Fibroblast of mammary gland (primary cell): ENCODE measurements around the gene DBN1.

Experiments used
- DNase-seq: peaks from one replicate; pipeline ENCODE4 v3.0.0-alpha.2; 2010; ENCODE audit warnings: low read depth
- H3K4me3 ChIP-seq: 2 replicates; pipeline ENCODE4 v1.5.1; 2011; ENCODE audit warnings: low read depth, mild to moderate bottlenecking, low read length, moderate library complexity; ENCODE audit not compliant: control insufficient read depth
- TF ChIP-seq, protein P1 (sequence below): conservative IDR thresholded peaks from 2 replicates; pipeline ENCODE4 v1.5.1; 2011; ENCODE audit warnings: low read depth, low read length, inconsistent platforms; ENCODE audit not compliant: control insufficient read depth, insufficient read depth

The DBN1 gene

DNA sequence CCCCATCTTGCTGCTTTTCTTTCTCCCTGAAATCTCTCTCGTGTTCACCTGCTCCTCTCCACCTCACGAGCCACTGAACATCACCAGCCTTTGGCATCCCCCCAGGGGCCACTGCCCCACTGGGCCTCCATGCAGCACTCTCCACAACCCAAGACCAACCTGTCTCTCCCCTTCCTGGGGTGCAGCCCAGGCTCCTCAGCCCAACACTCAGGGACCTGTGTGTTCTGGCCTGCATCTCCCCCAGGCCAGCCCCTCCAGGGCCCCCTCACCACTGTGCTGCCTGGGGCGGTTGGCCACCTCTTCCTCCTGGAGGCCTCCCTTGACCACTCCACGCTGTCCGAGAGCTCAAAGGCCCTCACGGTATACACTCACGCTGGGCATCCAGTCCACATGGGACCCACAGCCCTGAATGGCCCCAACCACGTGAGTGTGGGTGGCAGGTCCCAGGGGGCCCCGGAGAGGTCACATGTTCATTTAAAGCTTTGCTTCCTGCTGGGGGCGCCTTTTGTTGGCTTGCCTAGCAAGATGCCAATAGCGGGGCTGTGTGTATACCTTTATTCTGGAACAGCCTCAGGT is 36.6 kb upstream of the DBN1 start:
- no peak for DNase-seq
- no peak overlapping the region for H3K4me3 ChIP-seq
- TF ChIP-seq, protein P1, sequence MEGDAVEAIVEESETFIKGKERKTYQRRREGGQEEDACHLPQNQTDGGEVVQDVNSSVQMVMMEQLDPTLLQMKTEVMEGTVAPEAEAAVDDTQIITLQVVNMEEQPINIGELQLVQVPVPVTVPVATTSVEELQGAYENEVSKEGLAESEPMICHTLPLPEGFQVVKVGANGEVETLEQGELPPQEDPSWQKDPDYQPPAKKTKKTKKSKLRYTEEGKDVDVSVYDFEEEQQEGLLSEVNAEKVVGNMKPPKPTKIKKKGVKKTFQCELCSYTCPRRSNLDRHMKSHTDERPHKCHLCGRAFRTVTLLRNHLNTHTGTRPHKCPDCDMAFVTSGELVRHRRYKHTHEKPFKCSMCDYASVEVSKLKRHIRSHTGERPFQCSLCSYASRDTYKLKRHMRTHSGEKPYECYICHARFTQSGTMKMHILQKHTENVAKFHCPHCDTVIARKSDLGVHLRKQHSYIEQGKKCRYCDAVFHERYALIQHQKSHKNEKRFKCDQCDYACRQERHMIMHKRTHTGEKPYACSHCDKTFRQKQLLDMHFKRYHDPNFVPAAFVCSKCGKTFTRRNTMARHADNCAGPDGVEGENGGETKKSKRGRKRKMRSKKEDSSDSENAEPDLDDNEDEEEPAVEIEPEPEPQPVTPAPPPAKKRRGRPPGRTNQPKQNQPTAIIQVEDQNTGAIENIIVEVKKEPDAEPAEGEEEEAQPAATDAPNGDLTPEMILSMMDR: no peak

DNA sequence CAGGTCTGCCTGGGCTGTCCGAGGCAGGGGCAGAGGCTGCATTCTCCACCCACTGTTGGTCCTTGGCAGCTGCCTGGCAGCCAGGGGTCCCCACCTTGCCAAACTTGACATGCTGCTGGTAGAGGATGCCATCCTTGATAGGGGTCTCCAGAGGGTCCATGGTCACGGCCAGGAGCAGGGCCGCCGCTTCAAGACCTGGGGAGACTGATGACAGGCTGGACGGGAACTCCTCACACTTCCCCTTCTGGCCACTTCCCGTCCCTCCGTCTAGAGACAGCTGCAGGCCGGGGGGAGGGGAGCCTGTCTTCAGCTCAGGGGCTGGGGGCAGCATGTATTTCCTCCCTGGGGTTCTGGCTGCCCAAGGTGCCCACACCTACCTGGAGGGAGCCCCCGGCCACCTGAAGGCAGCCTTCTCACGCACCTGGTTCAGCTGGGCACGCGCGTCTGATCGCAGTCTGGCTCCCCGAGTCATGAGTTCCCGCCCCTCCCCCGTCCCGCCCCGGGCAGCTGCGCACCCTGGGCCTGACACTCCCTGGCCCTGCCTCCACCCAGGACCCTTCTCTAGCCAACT is 36.0 kb upstream of the DBN1 start, which contains the start of gene DOK3:
Gene DOK3, minus strand, starts transcription at position 446 of the 571 bp plus-strand sequence. Its CDS starts 286 bp downstream, at position 160.
- TF ChIP-seq, protein P1: no peak
- no peak within 1 kb of the TSS for H3K4me3 ChIP-seq
- DNase-seq: no peak

DNA sequence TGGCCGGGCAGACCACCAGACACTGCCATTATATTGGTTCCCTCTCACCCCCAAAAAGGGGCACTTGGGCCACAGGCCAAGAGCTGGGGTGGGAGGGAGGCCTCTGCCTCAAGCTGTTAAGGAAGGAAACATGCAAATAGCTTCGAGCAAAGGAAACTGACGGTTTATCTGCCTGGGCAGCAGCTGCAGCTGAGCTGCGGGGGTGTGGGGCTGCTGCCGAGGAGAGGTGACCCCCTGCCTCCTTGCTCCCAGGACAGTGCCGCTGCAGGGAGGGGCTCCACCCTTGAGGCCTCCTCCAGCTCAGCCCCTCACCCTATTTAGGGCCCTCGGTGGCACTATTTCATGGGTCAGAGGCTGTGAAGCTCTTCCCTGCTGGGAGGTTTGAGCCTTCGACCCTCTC is 35.4 kb upstream of the DBN1 start:
- no peak overlapping the region for H3K4me3 ChIP-seq
- no peak for DNase-seq
- TF ChIP-seq, protein P1: no peak

DNA sequence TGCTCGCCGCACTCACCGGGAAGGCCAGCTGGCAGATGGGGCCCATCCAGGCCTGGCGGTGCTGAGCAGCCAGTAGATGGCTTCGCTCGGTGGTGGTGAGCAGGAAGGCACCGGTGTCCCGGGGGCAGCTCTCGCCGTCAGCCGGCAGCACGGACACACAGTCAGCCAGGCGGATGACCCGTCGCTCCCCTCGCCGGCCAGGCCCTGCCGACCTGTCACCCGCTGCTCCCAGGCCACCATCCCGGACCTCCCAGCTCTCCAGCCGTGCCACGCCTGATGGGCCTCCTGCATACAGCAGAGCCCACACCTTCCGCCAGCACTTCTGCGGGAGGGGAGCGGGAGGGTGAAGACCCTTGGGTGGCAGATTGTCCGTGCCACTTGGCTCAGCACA is 34.8 kb upstream of the DBN1 start:
- DNase-seq: no peak
- no peak overlapping the region for H3K4me3 ChIP-seq
- TF ChIP-seq, protein P1: no peak

DNA sequence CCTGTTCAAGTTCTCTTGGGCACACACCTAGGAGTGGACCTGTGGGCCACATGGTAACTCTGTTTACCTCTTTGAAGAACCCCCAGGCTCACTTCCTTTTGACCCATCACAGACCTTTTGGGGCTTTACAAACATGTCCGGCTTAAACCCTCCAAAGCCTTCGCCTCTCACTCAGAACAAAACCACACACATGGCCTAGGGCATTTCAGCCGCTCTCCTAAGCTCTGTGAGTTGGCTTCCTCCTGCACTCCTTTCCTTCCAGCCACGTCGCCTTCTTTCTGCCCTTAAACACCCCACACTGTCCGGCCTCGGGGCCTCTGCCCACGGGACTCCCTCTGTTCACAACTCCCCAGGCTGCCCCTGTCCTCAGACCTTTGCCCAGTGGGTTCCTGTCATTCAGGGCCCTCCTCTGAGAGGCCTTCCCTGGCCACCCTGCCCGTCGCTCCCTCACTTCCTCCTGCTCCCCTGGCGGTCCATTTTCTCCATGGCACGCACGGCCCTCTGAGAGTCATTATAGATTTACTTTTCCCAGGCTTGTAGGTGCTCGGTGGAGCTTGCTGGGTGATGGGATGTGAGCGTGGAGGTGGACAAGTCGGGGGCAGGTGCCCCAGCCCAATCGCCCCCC is 34.3 kb upstream of the DBN1 start:
- no peak overlapping the region for H3K4me3 ChIP-seq
- TF ChIP-seq, protein P1: no peak
- no peak for DNase-seq

DNA sequence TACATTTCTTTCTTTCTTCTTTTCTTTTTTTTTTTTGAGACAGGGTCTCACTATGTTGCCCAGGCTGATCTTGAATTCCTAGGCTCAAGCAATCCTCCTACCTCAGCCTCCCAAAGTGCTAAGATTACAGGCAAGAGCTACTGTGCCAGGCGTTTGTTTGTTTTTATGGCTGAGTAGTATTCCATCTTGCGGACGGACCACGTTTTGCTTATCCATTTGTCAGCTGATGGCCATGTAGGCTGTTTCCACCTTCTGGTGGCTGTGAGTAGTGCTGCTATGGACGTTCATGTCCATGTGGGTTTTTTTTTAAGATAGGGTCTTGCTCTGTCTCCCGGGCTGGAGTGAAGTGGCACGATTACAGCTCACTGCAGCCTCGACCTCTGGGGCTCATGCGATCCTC is 33.7 kb upstream of the DBN1 start:
- DNase-seq: peak; percentile 34
- no peak overlapping the region for H3K4me3 ChIP-seq
- TF ChIP-seq, protein P1: peak; percentile 27
